ENCODE data around the gene FMN1.

The FMN1 gene

GRCh38 chr15:33194704-33195670, at the start of gene FMN1:
TSS of gene FMN1 (minus strand) at chr15:33194714. CDS start at chr15:33154914, 39,800 bp downstream.
- peak; percentile 90 to 92 for DNase-seq

- no peak for DNase-seq
Observed at GRCh38 chr15:33243869-33244268, 49.4 kb upstream of the FMN1 start.

GRCh38 chr15:33243393-33243792, 48.9 kb upstream of the FMN1 start:
- no peak for DNase-seq

GRCh38 chr15:33242669-33243191, 48.2 kb upstream of the FMN1 start:
- no peak for DNase-seq

- no peak for DNase-seq
Observed at GRCh38 chr15:33242165-33242564, 47.7 kb upstream of the FMN1 start.

- no peak for DNase-seq
Observed at GRCh38 chr15:33236841-33237509, 42.5 kb upstream of the FMN1 start.

GRCh38 chr15:33234020-33234461, 39.5 kb upstream of the FMN1 start:
- no peak for DNase-seq

- peak; percentile 10 to 76 for DNase-seq
Observed at GRCh38 chr15:33226559-33227181, 32.2 kb upstream of the FMN1 start.

GRCh38 chr15:33218071-33218491, 23.6 kb upstream of the FMN1 start:
- DNase-seq: no peak

GRCh38 chr15:33215941-33216872, 21.7 kb upstream of the FMN1 start:
- no peak for DNase-seq

GRCh38 chr15:33211176-33211808, 16.8 kb upstream of the FMN1 start:
- no peak for DNase-seq

- no peak for DNase-seq
Observed at GRCh38 chr15:33209575-33210481, 15.3 kb upstream of the FMN1 start.

GRCh38 chr15:33207646-33208045, 13.1 kb upstream of the FMN1 start:
- no peak for DNase-seq

GRCh38 chr15:33206366-33206765, 11.9 kb upstream of the FMN1 start:
- no peak for DNase-seq

GRCh38 chr15:33204926-33205325, 10.4 kb upstream of the FMN1 start:
- no peak for DNase-seq

- no peak for DNase-seq
Observed at GRCh38 chr15:33204087-33204486, 9.6 kb upstream of the FMN1 start.

GRCh38 chr15:33201491-33202231, 7.1 kb upstream of the FMN1 start:
- DNase-seq: peak; percentile 36 to 74

- no peak for DNase-seq
Observed at GRCh38 chr15:33200903-33201302, 6.4 kb upstream of the FMN1 start.

- DNase-seq: no peak
Observed at GRCh38 chr15:33200444-33200843, 5.9 kb upstream of the FMN1 start.

- no peak for DNase-seq
Observed at GRCh38 chr15:33198541-33198940, 4.0 kb upstream of the FMN1 start.

Data from stimulated activated CD4-positive, alpha-beta T cell treated with anti-CD3 and anti-CD28 coated beads, Interleukin-4, amount 100 ng/mL, for 4 hours (primary cell).